Measurements from ENCODE around the gene RNF149. TPM values are rescaled to one million over a fixed set of nuclear protein-coding genes. Genes with fewer than 3 reads are reported as not detected.

Gene RNF149
- total and polyA plus RNA-seq, 9 of the 15 experiments (the other 6 are each of a cell fraction or from before 2014, with no cell fraction given): 9.0 to 31.5 (median 22.8) TPM

- TF ChIP-seq ATF3 (IDR thresholded peaks at IDR 0.05) (no peak), ATF3 (CRISPR knock-in tag; conservative IDR thresholded peaks at IDR 0.05) (no peak), ARID3A (IDR thresholded peaks at IDR 0.05; ENCODE audit: borderline replicate concordance, low read depth, low read length) (no peak), KDM4B (IDR thresholded peaks at IDR 0.05; ENCODE audit: borderline replicate concordance in 2 of 2, low read depth in 1 of 2) (no peak), ZNF165 (CRISPR knock-in tag; IDR thresholded peaks at IDR 0.05; ENCODE audit: borderline replicate concordance) (no peak), ZFPM2 (CRISPR knock-in tag; IDR thresholded peaks at IDR 0.05) (no peak), ZNF668 (CRISPR knock-in tag; IDR thresholded peaks at IDR 0.05) (no peak), SREBF2 (CRISPR knock-in tag; IDR thresholded peaks at IDR 0.05) (no peak), ZKSCAN1 (IDR thresholded peaks at IDR 0.05; ENCODE audit: low read depth, low read length) (no peak), SNAPC5 (CRISPR knock-in tag; IDR thresholded peaks at IDR 0.05) (no peak), DEAF1 (CRISPR knock-in tag; IDR thresholded peaks at IDR 0.05) (no peak), ELF4 (CRISPR knock-in tag; IDR thresholded peaks at IDR 0.05) (0 out of 2 replicates have a peak, but pooled peaks have one; percentile 29), PRMT5 (CRISPR knock-in tag; IDR thresholded peaks at IDR 0.05) (no peak), ZEB2 (IDR thresholded peaks at IDR 0.05) (0 out of 2 replicates have a peak, but pooled peaks have one; percentile 11), NR0B1 (IDR thresholded peaks at IDR 0.05; ENCODE audit: partially characterized antibody) (no peak), THRAP3 (IDR thresholded peaks at IDR 0.05; ENCODE audit: borderline replicate concordance) (0 out of 2 replicates have a peak, but pooled peaks have one; percentile 46), NELFE (IDR thresholded peaks at IDR 0.05; ENCODE audit: insufficient read depth, insufficient read length) (no peak), DLX4 (CRISPR knock-in tag; IDR thresholded peaks at IDR 0.05) (no peak), SMARCA5 (IDR thresholded peaks at IDR 0.05) (peak; percentile 69; the same call in 1 of the 2 replicates), E2F8 (IDR thresholded peaks at IDR 0.05; ENCODE audit: low read depth, partially characterized antibody) (peak; percentile 17), NCOA1 (IDR thresholded peaks at IDR 0.05; ENCODE audit: low read depth) (no peak)
These were observed 2.1 kb downstream of the RNF149 start (continued) for GRCh38 chr2:101306410-101306809.
